Endothelial cell (in vitro differentiated cells): ENCODE data around the gene SFMBT2. TPM values are rescaled to one million over a fixed set of nuclear protein-coding genes. Genes with fewer than 3 reads are reported as not detected.
A peak's percentile ranks its signal among the peaks of the same experiment; 100 is the strongest.

Experiments used
- DNase-seq: peaks from one replicate; pipeline ENCODE4 v3.0.0; 2021; ENCODE audit warnings: low spot score
- H3K27ac Mint-ChIP-seq: one replicate; pipeline ENCODE4 v1.8.0; 2021; ENCODE audit warnings: mixed read lengths, inconsistent platforms; ENCODE audit not compliant: unreplicated experiment
- H3K27me3 Mint-ChIP-seq: one replicate; pipeline ENCODE4 v1.8.0; 2021; ENCODE audit warnings: mild to moderate bottlenecking, moderate library complexity, mixed read lengths, inconsistent platforms; ENCODE audit not compliant: unreplicated experiment
- H3K36me3 Mint-ChIP-seq: one replicate; pipeline ENCODE4 v1.8.0; 2021; ENCODE audit warnings: mild to moderate bottlenecking, low read depth, mixed read lengths, inconsistent platforms; ENCODE audit not compliant: unreplicated experiment
- H3K4me1 Mint-ChIP-seq: one replicate; pipeline ENCODE4 v1.8.0; 2021; ENCODE audit warnings: mild to moderate bottlenecking, mixed read lengths, inconsistent platforms; ENCODE audit not compliant: unreplicated experiment
- H3K4me3 Mint-ChIP-seq: one replicate; pipeline ENCODE4 v1.8.0; 2021; ENCODE audit warnings: mild to moderate bottlenecking, mixed read lengths, inconsistent platforms; ENCODE audit not compliant: unreplicated experiment
- H3K9me3 Mint-ChIP-seq: one replicate; pipeline ENCODE4 v1.8.0; 2021; ENCODE audit warnings: mixed read lengths, inconsistent platforms; ENCODE audit not compliant: unreplicated experiment
- CTCF ChIP-seq: fragments of 200-600 bp; sonication (generic); IDR thresholded peaks from one replicate; pipeline ENCODE4 v1.5.0; 2021; ENCODE audit warnings: antibody characterized with exemption; ENCODE audit not compliant: unreplicated experiment
- total RNA-seq: library from RNA; stranded (reverse); fragmentation: NEBNext Ultra II Directional; extraction: Animal tissue kit (Norgen Biotek cat#: 25700); gene quantifications from one replicate; pipeline ENCODE4 v1.2.1, GENCODE V29; 2021; ENCODE audit not compliant: unreplicated experiment

SFMBT2 gene
- total RNA-seq, 1 donor from 2014 or later = 16.0 TPM

- Mint-ChIP-seq H3K36me3 (peaks cover 21% of the 10 kb centered on the region), H3K27ac (no peak overlapping the region), H3K27me3 (no peaks in the 10 kb centered on the region), H3K9me3 (no peaks in the 10 kb centered on the region), H3K4me1 (peaks cover 5% of the 10 kb centered on the region), H3K4me3 (no peak overlapping the region)
- DNase-seq = no peak
- no peak for TF ChIP-seq CTCF
These were observed 245.2 kb downstream of the SFMBT2 start for GRCh38 chr10:7165500-7166177.

DNA sequence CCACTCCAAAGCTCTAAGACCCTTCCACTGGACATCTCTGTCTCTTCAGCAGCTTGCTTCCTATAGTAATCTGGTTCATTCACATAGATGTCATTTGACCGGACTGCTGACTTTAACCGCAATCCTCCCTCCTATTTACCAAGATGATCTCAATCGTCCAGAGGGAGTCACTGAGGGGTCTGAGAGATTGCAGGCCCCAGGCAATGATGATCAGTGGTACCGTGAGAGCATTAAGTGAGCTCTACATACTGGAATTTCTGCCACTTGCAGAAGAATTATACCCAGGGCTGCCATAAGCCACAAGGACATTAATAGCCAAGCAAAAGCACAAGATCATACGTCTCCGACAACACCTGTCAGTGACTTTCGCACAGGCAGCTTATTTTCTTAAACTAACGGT, 245.9 kb downstream of the SFMBT2 start:
- Mint-ChIP-seq H3K4me1 (peaks cover 5% of the 10 kb centered on the region), H3K36me3 (peaks cover 25% of the 10 kb centered on the region), H3K4me3 (no peak overlapping the region), H3K9me3 (no peaks in the 10 kb centered on the region), H3K27me3 (no peaks in the 10 kb centered on the region), H3K27ac (no peak overlapping the region)
- no peak for DNase-seq
- no peak for TF ChIP-seq CTCF

- H3K4me1 Mint-ChIP-seq = no peaks in the 10 kb centered on the region
- H3K27ac Mint-ChIP-seq = no peak overlapping the region
- H3K4me3 Mint-ChIP-seq = no peak overlapping the region
- peaks cover 21% of the 10 kb centered on the region for H3K36me3 Mint-ChIP-seq
- no peaks in the 10 kb centered on the region for H3K27me3 Mint-ChIP-seq
- DNase-seq = no peak
- TF ChIP-seq CTCF = no peak
- H3K9me3 Mint-ChIP-seq = no peaks in the 10 kb centered on the region
These were observed 248.5 kb downstream of the SFMBT2 start for GRCh38 chr10:7162331-7162730.

DNA sequence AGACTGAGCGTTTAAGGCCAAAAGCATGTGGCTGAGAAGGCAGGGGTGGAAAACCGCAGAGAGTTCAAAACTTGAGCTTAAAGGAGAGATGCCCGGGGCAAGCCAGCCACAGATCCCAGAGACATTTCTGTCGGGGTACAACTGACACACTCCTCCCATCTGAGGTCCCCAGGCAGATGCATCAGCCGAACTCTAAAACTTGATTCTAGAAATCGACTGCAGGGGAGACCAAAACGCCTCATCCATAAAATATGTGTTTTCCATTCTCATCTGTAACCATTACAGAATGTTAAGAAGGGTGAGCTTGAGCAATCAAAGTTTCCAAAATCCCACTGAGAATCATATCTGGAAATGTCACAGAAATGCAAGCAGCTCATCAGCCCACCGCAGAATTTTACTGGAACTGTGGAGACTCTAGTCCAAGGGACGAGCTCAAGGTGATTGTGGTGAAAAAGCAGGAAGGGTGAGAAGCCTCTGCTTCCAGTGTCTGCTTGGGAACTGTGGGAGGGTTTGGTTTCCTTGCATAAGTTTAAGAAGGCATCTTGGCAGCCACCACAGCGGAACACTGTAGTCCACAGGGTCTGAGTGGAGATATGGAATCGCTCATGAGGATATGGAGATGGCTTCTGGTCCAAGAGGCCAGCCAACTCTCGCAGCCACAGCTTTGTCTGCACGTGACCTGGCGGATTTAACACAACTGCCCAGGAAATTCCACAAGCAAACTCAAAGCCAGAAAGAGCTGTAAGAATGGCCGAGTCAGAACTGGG, 249.2 kb downstream of the SFMBT2 start:
- Mint-ChIP-seq H3K9me3 (no peaks in the 10 kb centered on the region), H3K4me1 (no peaks in the 10 kb centered on the region), H3K36me3 (peaks cover 21% of the 10 kb centered on the region), H3K4me3 (no peak overlapping the region), H3K27ac (no peak overlapping the region), H3K27me3 (no peaks in the 10 kb centered on the region)
- no peak for DNase-seq
- no peak for TF ChIP-seq CTCF

GRCh38 chr10:7159928-7160327, 250.9 kb downstream of the SFMBT2 start:
- H3K9me3 Mint-ChIP-seq = no peaks in the 10 kb centered on the region
- TF ChIP-seq CTCF = no peak
- no peak for DNase-seq
- H3K27ac Mint-ChIP-seq = no peak overlapping the region
- no peaks in the 10 kb centered on the region for H3K27me3 Mint-ChIP-seq
- peaks cover 21% of the 10 kb centered on the region for H3K36me3 Mint-ChIP-seq
- no peaks in the 10 kb centered on the region for H3K4me1 Mint-ChIP-seq
- peak overlapping the region; percentile 9 for H3K4me3 Mint-ChIP-seq
